H1 (cell line): ENCODE results near the gene SYNPO2L. TPM values are rescaled to one million over a fixed set of nuclear protein-coding genes. Genes with fewer than 3 reads are reported as not detected.
"Not testable (repeated sequence)": the region's sequence is repeated elsewhere in the genome, so short reads cannot be mapped to it uniquely, and the experiment has no call there.

Experiments
- CTCF ChIA-PET: fragments of 300-600 bp; sonication (Branson Sonifier 250); formaldehyde crosslinking; loops from one replicate; lab custom pipeline; 2021; ENCODE audit not compliant: partially characterized antibody; lab: Charles Lee
- POLR2A ChIA-PET: fragments of 300-600 bp; sonication (Branson Sonifier 250); formaldehyde crosslinking; loops from one replicate; lab custom pipeline; 2021; ENCODE audit warnings: inconsistent platforms; ENCODE audit not compliant: partially characterized antibody; lab: Charles Lee
- DNase-seq, 2 experiments: peaks; one replicate each; pipeline versions ENCODE4 v3.0.0 to v3.0.0-alpha.2; 2010 to 2022; ENCODE audit warnings: low spot score in 2 of 2, low read depth in 1 of 2, mixed read lengths in 1 of 2
- FAIRE-seq: peaks from 2 replicates; lab custom pipeline; 2011; peaks lifted over from hg19 to GRCh38; lab: Jason Lieb, UNC
- H2AFZ ChIP-seq: 2 replicates; pipeline ENCODE4 v1.8.1; 2012; ENCODE audit warnings: low read length, inconsistent platforms
- H2AK5ac ChIP-seq: 2 replicates; pipeline ENCODE4 v1.6.1; 2013; ENCODE audit warnings: low read depth, low read length
- H2BK120ac ChIP-seq: replicated peaks from 2 replicates; pipeline ENCODE3; 2013; ENCODE audit warnings: low read depth, low read length, inconsistent platforms
- H2BK12ac ChIP-seq: 2 replicates; pipeline ENCODE4 v1.6.1; 2013; ENCODE audit warnings: low read depth, low read length
- H2BK15ac ChIP-seq: 2 replicates; pipeline ENCODE4 v1.6.1; 2013; ENCODE audit warnings: low read length
- H2BK20ac ChIP-seq: 2 replicates; pipeline ENCODE4 v1.6.1; 2013; ENCODE audit warnings: low read length
- H2BK5ac ChIP-seq: 2 replicates; pipeline ENCODE4 v1.6.1; 2013; ENCODE audit warnings: low read depth, low read length
- H3K14ac ChIP-seq: 2 replicates; pipeline ENCODE4 v1.6.1; 2013; ENCODE audit warnings: inconsistent platforms; ENCODE audit not compliant: insufficient read length
- H3K18ac ChIP-seq: 2 replicates; pipeline ENCODE4 v1.6.1; 2013; ENCODE audit warnings: low read length; ENCODE audit errors: extremely low read depth
- H3K23ac ChIP-seq: 2 replicates; pipeline ENCODE4 v1.6.1; 2013; ENCODE audit warnings: inconsistent platforms; ENCODE audit not compliant: insufficient read length
- H3K23me2 ChIP-seq: 2 replicates; pipeline ENCODE4 v1.6.1; 2013; ENCODE audit warnings: low read depth, low read length
- H3K27ac ChIP-seq: 2 replicates; pipeline ENCODE4 v1.6.1; 2011; ENCODE audit warnings: low read depth, low read length, inconsistent platforms
- H3K27me3 ChIP-seq, 4 experiments: replicated peaks in 1 of 4; 1 replicate in 1 of 4; 2 replicates in 3 of 4; pipeline versions ENCODE4 v1.6.1 to v1.8.1; 2011 to 2013; ENCODE audit warnings: low read length in 3 of 4, mild to moderate bottlenecking in 3 of 4, inconsistent platforms in 2 of 4, mixed read lengths in 2 of 4, moderate library complexity in 1 of 4; ENCODE audit not compliant: control insufficient read depth in 3 of 4, insufficient read depth in 3 of 4; ENCODE audit errors: extremely low read depth in 1 of 4
- H3K36me3 ChIP-seq, 4 experiments: 2 replicates each; pipeline versions ENCODE4 v1.6.1 to v1.8.1; 2011 to 2013; ENCODE audit warnings: mild to moderate bottlenecking in 4 of 4, low read length in 3 of 4, moderate library complexity in 2 of 4, control low read depth in 1 of 4, inconsistent platforms in 1 of 4; ENCODE audit not compliant: insufficient read depth in 4 of 4, control insufficient read depth in 2 of 4
- H3K4ac ChIP-seq: replicated peaks from 2 replicates; pipeline ENCODE3; 2013; ENCODE audit warnings: low read length, low read depth, mixed read lengths, inconsistent platforms; ENCODE audit not compliant: insufficient read length
- H3K4me1 ChIP-seq, 4 experiments: replicated peaks in 1 of 4; 1 replicate in 1 of 4; 2 replicates in 3 of 4; pipeline versions ENCODE4 v1.6.1 to v1.8.1; 2011 to 2013; ENCODE audit warnings: low read length in 3 of 4, inconsistent platforms in 2 of 4, mixed read lengths in 1 of 4; ENCODE audit not compliant: insufficient read depth in 4 of 4, control insufficient read depth in 3 of 4
- H3K4me2 ChIP-seq, 2 experiments: 2 replicates each; pipeline versions ENCODE4 v1.6.1 to v1.8.1; 2011 to 2013; ENCODE audit warnings: low read depth in 2 of 2, low read length in 2 of 2, control low read depth in 1 of 2, inconsistent platforms in 1 of 2, mild to moderate bottlenecking in 1 of 2; ENCODE audit not compliant: insufficient read depth in 1 of 2
- H3K4me3 ChIP-seq, 4 experiments: fragments of 200-600, 300-600 bp in 1 of 4; sonication (generic), shearing (Covaris generic), sonication (Bioruptor Twin) in 1 of 4; 2 replicates each; pipeline versions ENCODE4 v1.5.1 to v1.8.1; 2011 to 2016; ENCODE audit warnings: low read length in 4 of 4, low read depth in 3 of 4, control low read depth in 2 of 4, inconsistent platforms in 2 of 4, mild to moderate bottlenecking in 2 of 4, mixed read lengths in 1 of 4, moderate library complexity in 1 of 4; ENCODE audit not compliant: insufficient read depth in 2 of 4; ENCODE audit errors: extremely low read depth in 1 of 4
- H3K56ac ChIP-seq: replicated peaks from 2 replicates; pipeline ENCODE3; 2013; ENCODE audit warnings: low read depth, mild to moderate bottlenecking, mixed read lengths, low read length, inconsistent platforms; ENCODE audit not compliant: insufficient read length
- H3K79me1 ChIP-seq: 2 replicates; pipeline ENCODE4 v1.6.1; 2013; ENCODE audit warnings: low read depth, low read length, control low read depth
- H3K79me2 ChIP-seq, 2 experiments: 2 replicates each; pipeline versions ENCODE4 v1.6.1 to v1.8.1; 2012 to 2013; ENCODE audit warnings: low read length in 2 of 2, mild to moderate bottlenecking in 2 of 2, inconsistent platforms in 1 of 2; ENCODE audit not compliant: insufficient read depth in 2 of 2, control insufficient read depth in 1 of 2
- H3K9ac ChIP-seq, 4 experiments: replicated peaks in 1 of 4; 1 replicate in 1 of 4; 2 replicates in 3 of 4; pipeline versions ENCODE4 v1.6.1 to v1.8.1; 2011 to 2013; ENCODE audit warnings: low read depth in 3 of 4, low read length in 3 of 4, control low read depth in 2 of 4, mild to moderate bottlenecking in 2 of 4, moderate library complexity in 2 of 4, inconsistent platforms in 1 of 4; ENCODE audit errors: extremely low read depth in 1 of 4
- H3K9me3 ChIP-seq, 2 experiments: 2 replicates each; pipeline versions ENCODE4 v1.6.1 to v1.8.1; 2012 to 2013; ENCODE audit warnings: mild to moderate bottlenecking in 2 of 2, moderate library complexity in 2 of 2, control low read depth in 1 of 2, inconsistent platforms in 1 of 2, low read depth in 1 of 2, low read length in 1 of 2, mixed read lengths in 1 of 2; ENCODE audit not compliant: insufficient read depth in 2 of 2
- H4K20me1 ChIP-seq, 2 experiments: replicated peaks in 1 of 2; 2 replicates each; pipeline versions ENCODE3 to v1.8.1; 2011 to 2013; ENCODE audit warnings: inconsistent platforms in 2 of 2, low read length in 2 of 2, mild to moderate bottlenecking in 1 of 2; ENCODE audit not compliant: insufficient read depth in 2 of 2, control insufficient read depth in 1 of 2
- H4K5ac ChIP-seq: 2 replicates; pipeline ENCODE4 v1.6.1; 2013; ENCODE audit warnings: low read length, low read depth, mixed read lengths, inconsistent platforms; ENCODE audit not compliant: insufficient read length
- H4K8ac ChIP-seq: 2 replicates; pipeline ENCODE4 v1.8.0; 2013; ENCODE audit warnings: mild to moderate bottlenecking, moderate library complexity, low read length, inconsistent platforms; ENCODE audit not compliant: insufficient read depth; ENCODE audit errors: extremely low read depth
- H4K91ac ChIP-seq: replicated peaks from 2 replicates; pipeline ENCODE3; 2013; ENCODE audit warnings: low read length, mixed read lengths, inconsistent platforms; ENCODE audit not compliant: insufficient read length
- WGBS, 2 experiments: shearing (Covaris generic) in 1 of 2; methylation state at CpG; one replicate each; pipeline versions ENCODE4 v1.1.6 to v1.1.7; 2013 to 2015; ENCODE audit warnings: low lambda C conversion rate in 2 of 2, mixed read lengths in 2 of 2, inconsistent platforms in 1 of 2, low coverage in 1 of 2, missing lambda C conversion rate in 1 of 2; ENCODE audit not compliant: insufficient replicate concordance in 2 of 2, insufficient coverage in 1 of 2, insufficient read length in 1 of 2; ENCODE audit errors: extremely low coverage in 1 of 2, missing lambda C conversion rate in 1 of 2; 5-methylcytosine and 5-hydroxymethylcytosine counted together
- polyA plus RNA-seq, 7 experiments: library from polyadenylated mRNA; depleted of rRNA in 3 of 7; stranded (reverse) in 5 of 7; unstranded in 2 of 7; fragments of >200 nt in 5 of 7; fragments of 200-250 nt in 2 of 7; gene quantifications; 1 replicate in 5 of 7; 2 replicates in 1 of 7; 4 replicates in 1 of 7; pipeline versions ENCODE4 v1.2.1 to v1.2.3, GENCODE V29; 2011 to 2013; ENCODE audit warnings: missing spikeins in 2 of 7, mixed read lengths in 2 of 7
- total RNA-seq: library from RNA; stranded (reverse); fragmentation: NEBNext Ultra II Directional; extraction: Animal tissue kit (Norgen Biotek cat#: 25700); gene quantifications from 2 replicates; pipeline ENCODE4 v1.2.1, GENCODE V29; 2021

SYNPO2L gene
- total and polyA plus RNA-seq, 2 of the 8 experiments (the other 6 are each of a cell fraction or from before 2014, with no cell fraction given), result 0.05 to 0.19 TPM

- POLR2A ChIA-PET, result interaction anchor here (0.7 kb wide), 1 partner anchor 111 kb away, joined by 3 read pairs; no protein-coding TSS in a partner anchor
- H4K20me1 ChIP-seq, H3K4me2 ChIP-seq, H2BK5ac ChIP-seq, FAIRE-seq, H3K9me3 ChIP-seq, H3K9ac ChIP-seq, H3K23me2 ChIP-seq, H4K5ac ChIP-seq, H3K79me2 ChIP-seq, H2BK12ac ChIP-seq, H2BK120ac ChIP-seq, H2AK5ac ChIP-seq, H4K8ac ChIP-seq, H4K91ac ChIP-seq, H2BK20ac ChIP-seq, CTCF ChIA-PET, H3K36me3 ChIP-seq, H3K27me3 ChIP-seq, H3K18ac ChIP-seq, H3K4ac ChIP-seq, DNase-seq, H2AFZ ChIP-seq, H3K14ac ChIP-seq, H3K56ac ChIP-seq, H3K23ac ChIP-seq, H3K27ac ChIP-seq, H3K4me3 ChIP-seq, H2BK15ac ChIP-seq, H3K79me1 ChIP-seq, H3K4me1 ChIP-seq: not testable (repeated sequence)
These were observed 48.1 kb upstream of the SYNPO2L start for GRCh38 chr10:73703924-73704323.

- H3K79me1 ChIP-seq, H4K91ac ChIP-seq, H2BK5ac ChIP-seq, H4K5ac ChIP-seq, H3K4me3 ChIP-seq, H3K56ac ChIP-seq, H3K27me3 ChIP-seq, H2BK12ac ChIP-seq, H2BK20ac ChIP-seq, H2AK5ac ChIP-seq, H3K27ac ChIP-seq, CTCF ChIA-PET, DNase-seq, H3K18ac ChIP-seq, H3K4ac ChIP-seq, H3K23ac ChIP-seq, H2AFZ ChIP-seq, H3K36me3 ChIP-seq, FAIRE-seq, H3K4me1 ChIP-seq, POLR2A ChIA-PET, H4K20me1 ChIP-seq, H4K8ac ChIP-seq, H2BK15ac ChIP-seq, H3K23me2 ChIP-seq, H3K9me3 ChIP-seq, H3K79me2 ChIP-seq, H2BK120ac ChIP-seq, H3K14ac ChIP-seq, H3K4me2 ChIP-seq, H3K9ac ChIP-seq: not testable (repeated sequence)
- 86% methylated on average over 2 of the region's 2 CpGs; no CpG with 5 or more reads in 1 of the 2 experiments for WGBS, 2 experiments
These were observed 43.0 kb upstream of the SYNPO2L start for GRCh38 chr10:73698819-73699218.
